HG03025 (cell line): Measurements from ENCODE around the gene TCF25.

Experiments
- ATAC-seq: cut with Tn5 transposase; IDR thresholded peaks from one replicate; pipeline ENCODE4 v1.9.1; 2021; ENCODE audit warnings: mild to moderate bottlenecking, moderate library complexity; ENCODE audit not compliant: unreplicated experiment, low FRiP score

The TCF25 gene

GRCh38 chr16:89960966-89961365 lies 87.6 kb downstream of the TCF25 start:
- ATAC-seq = no peak
